GM12875 (cell line): ENCODE measurements around the gene BLOC1S1.
A peak's percentile ranks its signal among the peaks of the same experiment; 100 is the strongest.

Source experiments
- H3K4me3 ChIP-seq: one replicate; pipeline ENCODE4 v1.5.1; 2011; ENCODE audit warnings: low read depth, low read length, control low read depth
- TF ChIP-seq, protein P1 (sequence below): IDR thresholded peaks from 2 replicates; pipeline ENCODE4 v1.5.1; 2011; ENCODE audit warnings: low read depth, mild to moderate bottlenecking, control low read depth, inconsistent platforms, low read length, moderate library complexity, borderline replicate concordance; ENCODE audit not compliant: insufficient read depth

The BLOC1S1 gene

DNA sequence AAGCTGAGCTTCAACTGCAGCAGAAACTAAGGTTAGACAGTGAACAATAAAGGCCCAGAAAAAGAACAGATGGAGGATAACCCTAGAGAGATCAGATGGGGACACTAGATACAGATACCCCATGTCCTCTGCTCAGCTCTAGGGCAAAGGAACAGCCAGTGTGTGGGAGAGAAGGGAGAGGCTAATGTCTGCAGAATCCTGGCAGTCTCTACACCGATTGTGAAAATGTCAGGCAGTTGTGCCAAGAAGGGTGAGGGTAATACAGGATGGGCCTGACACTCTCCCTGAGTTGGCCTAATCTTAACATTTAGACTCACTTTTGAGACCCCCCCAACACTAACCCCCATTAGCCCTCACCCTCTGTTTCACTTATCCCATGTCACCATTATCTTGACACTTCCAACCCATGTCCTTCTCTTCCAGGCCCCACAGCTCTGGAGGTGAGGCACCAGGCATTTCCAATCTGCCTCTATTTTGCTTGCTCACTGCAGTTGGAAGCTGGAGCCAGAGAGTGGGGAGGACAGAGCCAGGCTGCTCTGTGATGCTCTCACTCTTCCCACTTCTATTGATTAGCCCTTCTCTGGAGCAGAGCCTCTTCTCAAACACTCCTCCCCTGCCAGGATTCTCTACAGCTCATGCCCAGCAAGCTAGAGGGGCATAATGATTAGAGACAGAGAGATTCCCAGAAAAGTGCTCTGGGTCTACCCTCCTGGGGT, 3.0 kb upstream of the BLOC1S1 start:
- TF ChIP-seq, protein P1, sequence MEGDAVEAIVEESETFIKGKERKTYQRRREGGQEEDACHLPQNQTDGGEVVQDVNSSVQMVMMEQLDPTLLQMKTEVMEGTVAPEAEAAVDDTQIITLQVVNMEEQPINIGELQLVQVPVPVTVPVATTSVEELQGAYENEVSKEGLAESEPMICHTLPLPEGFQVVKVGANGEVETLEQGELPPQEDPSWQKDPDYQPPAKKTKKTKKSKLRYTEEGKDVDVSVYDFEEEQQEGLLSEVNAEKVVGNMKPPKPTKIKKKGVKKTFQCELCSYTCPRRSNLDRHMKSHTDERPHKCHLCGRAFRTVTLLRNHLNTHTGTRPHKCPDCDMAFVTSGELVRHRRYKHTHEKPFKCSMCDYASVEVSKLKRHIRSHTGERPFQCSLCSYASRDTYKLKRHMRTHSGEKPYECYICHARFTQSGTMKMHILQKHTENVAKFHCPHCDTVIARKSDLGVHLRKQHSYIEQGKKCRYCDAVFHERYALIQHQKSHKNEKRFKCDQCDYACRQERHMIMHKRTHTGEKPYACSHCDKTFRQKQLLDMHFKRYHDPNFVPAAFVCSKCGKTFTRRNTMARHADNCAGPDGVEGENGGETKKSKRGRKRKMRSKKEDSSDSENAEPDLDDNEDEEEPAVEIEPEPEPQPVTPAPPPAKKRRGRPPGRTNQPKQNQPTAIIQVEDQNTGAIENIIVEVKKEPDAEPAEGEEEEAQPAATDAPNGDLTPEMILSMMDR = no peak
- no peak overlapping the region for H3K4me3 ChIP-seq

DNA sequence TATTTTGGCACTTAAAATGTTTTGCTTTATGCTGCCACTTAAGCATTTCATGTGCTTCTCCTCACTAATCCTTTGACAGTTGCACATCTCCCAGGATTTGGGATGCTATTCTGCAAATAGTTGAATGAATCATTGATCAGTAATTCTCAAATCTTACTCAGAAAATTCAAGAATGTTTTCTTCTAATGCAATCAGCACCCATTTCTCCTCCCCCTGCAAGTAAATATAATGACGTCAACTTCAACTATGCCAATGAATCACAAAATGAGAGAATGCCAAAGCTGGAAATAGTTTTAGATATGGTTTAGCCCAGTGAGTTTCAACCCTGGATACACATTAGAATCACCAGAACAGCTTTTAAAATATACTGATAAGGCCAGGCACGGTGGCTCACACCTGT, 2.1 kb upstream of the BLOC1S1 start:
- no peak overlapping the region for H3K4me3 ChIP-seq
- TF ChIP-seq, protein P1 = no peak

- TF ChIP-seq, protein P1 = no peak
- peak overlapping the region; percentile 78 for H3K4me3 ChIP-seq
These were observed 579 bp upstream of the BLOC1S1 start for GRCh38 chr12:55715169-55715764.

DNA sequence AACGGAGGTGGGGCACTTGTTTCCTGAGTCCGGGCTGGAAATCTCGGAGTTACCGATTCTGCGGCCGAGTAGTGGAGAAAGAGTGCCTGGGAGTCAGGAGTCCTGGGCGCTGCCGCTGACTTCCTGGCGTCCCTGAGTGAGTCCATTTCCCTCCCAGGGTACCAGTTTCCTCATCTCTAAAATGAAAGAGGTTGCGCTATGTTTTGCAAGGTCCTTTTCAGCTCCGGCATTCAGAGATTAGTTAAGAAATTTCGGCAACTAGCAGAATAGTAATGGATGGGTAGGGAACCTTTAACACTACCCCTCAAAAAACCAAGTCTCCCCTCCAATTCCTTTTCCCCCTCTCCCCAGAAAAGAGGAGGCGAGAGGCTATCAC, 724 bp downstream of the BLOC1S1 start:
- TF ChIP-seq, protein P1 = no peak
- H3K4me3 ChIP-seq = peak overlapping the region; percentile 78

GRCh38 chr12:55717011-55718007, 1.5 kb downstream of the BLOC1S1 start:
- TF ChIP-seq, protein P1 = no peak
- peak overlapping the region; percentile 78 for H3K4me3 ChIP-seq

DNA sequence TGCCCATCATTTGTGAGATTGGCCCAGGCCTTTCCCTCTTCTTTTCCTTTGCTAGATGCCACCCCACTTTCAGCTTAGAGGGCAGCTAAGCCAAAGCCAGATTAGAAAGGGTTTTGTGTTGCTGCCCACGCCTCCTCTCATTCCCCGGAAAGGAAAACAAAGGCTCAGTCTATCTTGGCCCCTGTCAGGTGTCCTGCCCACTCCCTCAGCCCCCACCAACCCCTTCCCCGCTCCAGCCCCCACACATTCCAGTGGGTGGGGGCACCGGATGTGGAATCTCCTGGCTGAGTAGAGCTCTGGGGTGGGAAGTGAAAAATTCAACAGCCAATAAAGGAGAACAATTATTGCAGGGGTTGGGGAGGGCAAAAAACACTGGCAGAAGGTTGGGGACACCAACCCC, 2.2 kb downstream of the BLOC1S1 start:
- TF ChIP-seq, protein P1 = no peak
- no peak overlapping the region for H3K4me3 ChIP-seq
